CD1c-positive myeloid dendritic cell (primary cell): ENCODE data around the gene KDM4C.
"Not testable (repeated sequence)": the region's sequence is repeated elsewhere in the genome, so short reads cannot be mapped to it uniquely, and the experiment has no call there.

Source experiments
- DNase-seq: peaks from one replicate; pipeline ENCODE4 v3.0.0-alpha.2; 2016; ENCODE audit errors: extremely low spot score

KDM4C gene

GRCh38 chr9:6931913-6932312 is 174.1 kb downstream of the KDM4C start:
- DNase-seq = no peak

- DNase-seq = no peak
Measured at GRCh38 chr9:6936103-6936502, 178.3 kb downstream of the KDM4C start.

- no peak for DNase-seq
Measured at GRCh38 chr9:6937209-6937608, 179.4 kb downstream of the KDM4C start.

- DNase-seq = no peak
Measured at GRCh38 chr9:6938447-6938846, 180.7 kb downstream of the KDM4C start.

GRCh38 chr9:6938873-6939272 is 181.1 kb downstream of the KDM4C start:
- no peak for DNase-seq

- DNase-seq = no peak
Measured at GRCh38 chr9:6941501-6941900, 183.7 kb downstream of the KDM4C start.

- DNase-seq = no peak
Measured at GRCh38 chr9:6942406-6942805, 184.6 kb downstream of the KDM4C start.

GRCh38 chr9:6943293-6943692 is 185.5 kb downstream of the KDM4C start:
- DNase-seq = no peak

GRCh38 chr9:6944093-6944551 is 186.3 kb downstream of the KDM4C start:
- DNase-seq = no peak

GRCh38 chr9:6944896-6945295 is 187.1 kb downstream of the KDM4C start:
- no peak for DNase-seq

GRCh38 chr9:6945816-6946215 is 188.0 kb downstream of the KDM4C start:
- DNase-seq = no peak

- DNase-seq = no peak
Measured at GRCh38 chr9:6946583-6947166, 188.9 kb downstream of the KDM4C start.

GRCh38 chr9:6948921-6949320 is 191.1 kb downstream of the KDM4C start:
- not testable (repeated sequence) for DNase-seq

- DNase-seq = no peak
Measured at GRCh38 chr9:6955251-6955921, 197.6 kb downstream of the KDM4C start.

- no peak for DNase-seq
Measured at GRCh38 chr9:6956879-6957278, 199.1 kb downstream of the KDM4C start.

- DNase-seq = no peak
Measured at GRCh38 chr9:6959270-6960000, 201.7 kb downstream of the KDM4C start.

- no peak for DNase-seq
Measured at GRCh38 chr9:6960777-6961176, 203.0 kb downstream of the KDM4C start.

GRCh38 chr9:6961845-6962522 is 204.2 kb downstream of the KDM4C start:
- DNase-seq = no peak

- no peak for DNase-seq
Measured at GRCh38 chr9:6965566-6965965, 207.8 kb downstream of the KDM4C start.

- DNase-seq = no peak
Measured at GRCh38 chr9:6968271-6968670, 210.5 kb downstream of the KDM4C start.

- DNase-seq = no peak
Measured at GRCh38 chr9:6969805-6970204, 212.0 kb downstream of the KDM4C start.

GRCh38 chr9:6973089-6973488 is 215.3 kb downstream of the KDM4C start:
- DNase-seq = no peak
